ENCODE data around the gene DUSP5.

DNA sequence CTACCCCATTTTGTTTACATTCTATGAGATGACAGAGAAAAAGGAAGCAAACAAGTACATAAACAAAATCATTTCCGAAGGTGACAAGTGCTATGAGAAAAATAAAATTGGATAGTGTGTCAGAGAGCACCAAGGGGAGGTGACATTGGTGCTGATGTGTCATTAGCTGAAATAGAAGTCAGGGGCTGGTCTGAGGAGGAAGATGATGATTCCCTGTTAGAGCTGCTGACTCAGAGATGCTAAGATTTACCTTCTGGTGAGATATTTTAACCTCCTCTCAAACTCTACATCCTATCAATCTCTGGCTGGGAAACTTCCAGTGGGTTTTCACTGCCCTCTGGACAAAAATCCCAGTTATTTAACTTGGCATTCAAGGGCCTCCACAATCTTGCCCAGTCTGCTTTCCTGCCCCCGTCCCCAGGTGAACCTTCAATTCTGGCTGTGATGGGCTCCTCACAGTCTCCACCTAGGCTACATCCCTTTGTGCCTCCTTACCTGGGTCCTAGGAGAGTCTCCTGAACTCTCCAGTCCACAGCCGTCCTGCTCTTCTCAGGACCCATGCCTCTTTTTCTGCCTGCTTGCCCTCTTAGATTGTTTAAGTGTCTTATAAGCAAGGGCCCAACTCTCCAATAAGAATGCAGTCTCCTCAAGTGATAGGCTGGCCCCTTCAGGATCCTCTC is 26.6 kb downstream of the DUSP5 start:
- TF ChIP-seq, protein P1, sequence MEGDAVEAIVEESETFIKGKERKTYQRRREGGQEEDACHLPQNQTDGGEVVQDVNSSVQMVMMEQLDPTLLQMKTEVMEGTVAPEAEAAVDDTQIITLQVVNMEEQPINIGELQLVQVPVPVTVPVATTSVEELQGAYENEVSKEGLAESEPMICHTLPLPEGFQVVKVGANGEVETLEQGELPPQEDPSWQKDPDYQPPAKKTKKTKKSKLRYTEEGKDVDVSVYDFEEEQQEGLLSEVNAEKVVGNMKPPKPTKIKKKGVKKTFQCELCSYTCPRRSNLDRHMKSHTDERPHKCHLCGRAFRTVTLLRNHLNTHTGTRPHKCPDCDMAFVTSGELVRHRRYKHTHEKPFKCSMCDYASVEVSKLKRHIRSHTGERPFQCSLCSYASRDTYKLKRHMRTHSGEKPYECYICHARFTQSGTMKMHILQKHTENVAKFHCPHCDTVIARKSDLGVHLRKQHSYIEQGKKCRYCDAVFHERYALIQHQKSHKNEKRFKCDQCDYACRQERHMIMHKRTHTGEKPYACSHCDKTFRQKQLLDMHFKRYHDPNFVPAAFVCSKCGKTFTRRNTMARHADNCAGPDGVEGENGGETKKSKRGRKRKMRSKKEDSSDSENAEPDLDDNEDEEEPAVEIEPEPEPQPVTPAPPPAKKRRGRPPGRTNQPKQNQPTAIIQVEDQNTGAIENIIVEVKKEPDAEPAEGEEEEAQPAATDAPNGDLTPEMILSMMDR (IDR thresholded peaks at IDR 0.05; ENCODE audit: low read depth, low read length, poor library complexity, severe bottlenecking) = no peak
- no peak for TF ChIP-seq EZH2phosphoT487 (IDR thresholded peaks at IDR 0.05; ENCODE audit: borderline replicate concordance, low read length)

All from DOHH2 (cell line).